A549 (cell line): ENCODE measurements around the gene NLRP8. TPM values are rescaled to one million over a fixed set of nuclear protein-coding genes. Genes with fewer than 3 reads are reported as not detected.
"Not testable (repeated sequence)": the region's sequence is repeated elsewhere in the genome, so short reads cannot be mapped to it uniquely, and the experiment has no call there.

Experiments
- ATAC-seq, 2 experiments: fragments of 200-7000 bp in 1 of 2; fragments of >200 bp in 1 of 2; cut with Nextera tagmentation in 1 of 2; cut with Tn5 transposase in 1 of 2; 3 replicates each; pipeline versions ENCODE4 v1.8.0 to v1.9.1; 2018 to 2020; ENCODE audit warnings: mild to moderate bottlenecking in 1 of 2, moderate library complexity in 1 of 2
- CTCF ChIA-PET: fragments of 300-600 bp; sonication (Branson Sonifier 250); formaldehyde crosslinking; extraction: SDS; loops from one replicate; lab custom pipeline; 2021; ENCODE audit warnings: antibody characterized with exemption, inconsistent platforms; lab: Yijun Ruan, JAX
- POLR2A ChIA-PET: fragments of 350-600 bp; formaldehyde crosslinking; extraction: SDS; loops from one replicate; lab custom pipeline; 2021; ENCODE audit warnings: antibody characterized with exemption, inconsistent platforms; lab: Yijun Ruan, JAX
- DNase-seq, 2 experiments: peaks; one replicate each; pipeline versions ENCODE4 v3.0.0 to v3.0.0-alpha.2; 2011 to 2016; ENCODE audit warnings: low read depth in 1 of 2, low spot score in 1 of 2
- FAIRE-seq: peaks from 2 replicates; lab custom pipeline; 2011; peaks lifted over from hg19 to GRCh38; lab: Jason Lieb, UNC
- H3K27ac ChIP-seq, 2 experiments: fragments of >200 bp; sonication (Bioruptor Twin); formaldehyde crosslinking; 3 replicates each; pipeline ENCODE4 v1.5.1; 2016 to 2017
- H3K4me1 ChIP-seq: fragments of >200 bp; sonication (Bioruptor Twin); formaldehyde crosslinking; 3 replicates; pipeline ENCODE4 v1.6.1; 2016
- H3K4me2 ChIP-seq: fragments of >200 bp; sonication (Bioruptor Twin); formaldehyde crosslinking; 3 replicates; pipeline ENCODE4 v1.6.1; 2016
- H3K4me3 ChIP-seq: fragments of >200 bp; sonication (Bioruptor Twin); formaldehyde crosslinking; 3 replicates; pipeline ENCODE4 v1.5.1; 2016
- H3K9me3 ChIP-seq: fragments of >200 bp; sonication (Bioruptor Twin); formaldehyde crosslinking; 3 replicates; pipeline ENCODE4 v1.6.1; 2016
- BHLHE40 ChIP-seq: IDR thresholded peaks from 2 replicates; pipeline ENCODE4 v1.6.1; 2012; ENCODE audit warnings: low read depth, low read length, inconsistent platforms
- CBX2 ChIP-seq: fragments of 200-600 bp; sonication (generic); IDR thresholded peaks from 2 replicates; pipeline ENCODE4 v1.6.1; 2016; ENCODE audit warnings: low read depth, mild to moderate bottlenecking, borderline replicate concordance
- CBX8 ChIP-seq: fragments of 200-600 bp; sonication (generic); IDR thresholded peaks from 2 replicates; pipeline ENCODE4 v1.6.1; 2016
- CEBPB ChIP-seq, 2 experiments: fragments of >200 bp in 1 of 2; sonication (Bioruptor Twin) in 1 of 2; formaldehyde crosslinking in 1 of 2; IDR thresholded peaks; 2 replicates each; pipeline ENCODE4 v1.6.1; 2012 to 2016
- CHD2 ChIP-seq: fragments of 150-350 bp; IDR thresholded peaks from 2 replicates; pipeline ENCODE4 v1.6.1; 2014; ENCODE audit warnings: low read length; ENCODE audit not compliant: partially characterized antibody
- CHD4 ChIP-seq: fragments of 200-600 bp; sonication (generic); IDR thresholded peaks from 2 replicates; pipeline ENCODE4 v1.6.1; 2016; ENCODE audit warnings: antibody characterized with exemption, mild to moderate bottlenecking, borderline replicate concordance
- EHMT2 ChIP-seq: fragments of 200-600 bp; sonication (generic); IDR thresholded peaks from 2 replicates; pipeline ENCODE4 v1.6.1; 2016; ENCODE audit warnings: antibody characterized with exemption, low read depth, mild to moderate bottlenecking, moderate library complexity
- ELK1 ChIP-seq: fragments of 150-350 bp; IDR thresholded peaks from 2 replicates; pipeline ENCODE4 v1.6.1; 2014; ENCODE audit warnings: low read depth, mild to moderate bottlenecking, low read length
- FOSB ChIP-seq: fragments of 250-450 bp; sonication (Bioruptor Pico); IDR thresholded peaks from 2 replicates; pipeline ENCODE4 v1.5.0; 2020; ENCODE audit warnings: mild to moderate bottlenecking, moderate library complexity
- FOXS1 ChIP-seq: fragments of 250-450 bp; sonication (Bioruptor Pico); IDR thresholded peaks from 2 replicates; pipeline ENCODE4 v1.5.0; 2020; ENCODE audit warnings: mild to moderate bottlenecking, moderate library complexity
- GATA3 ChIP-seq: IDR thresholded peaks from 2 replicates; pipeline ENCODE4 v1.6.1; 2012; ENCODE audit warnings: borderline replicate concordance
- HES2 ChIP-seq: fragments of >200 bp; sonication (Bioruptor Twin); formaldehyde crosslinking; IDR thresholded peaks from 2 replicates; pipeline ENCODE4 v1.6.1; 2016
- HEYL ChIP-seq: fragments of 250-450 bp; sonication (Bioruptor Pico); IDR thresholded peaks from 2 replicates; pipeline ENCODE4 v1.8.0; 2021; ENCODE audit warnings: mild to moderate bottlenecking, moderate library complexity
- HOXA7 ChIP-seq: fragments of 250-450 bp; sonication (Bioruptor Pico); IDR thresholded peaks from 2 replicates; pipeline ENCODE4 v1.5.0; 2020; ENCODE audit warnings: mild to moderate bottlenecking, moderate library complexity
- HOXB5 ChIP-seq: fragments of 250-450 bp; sonication (Bioruptor Pico); IDR thresholded peaks from 2 replicates; pipeline ENCODE4 v1.5.0; 2020; ENCODE audit warnings: mild to moderate bottlenecking, moderate library complexity
- JUN ChIP-seq, 2 experiments: fragments of >200 bp; sonication (Bioruptor Twin); formaldehyde crosslinking; IDR thresholded peaks; 2 replicates in 1 of 2; 3 replicates in 1 of 2; pipeline ENCODE4 v1.6.1; 2016 to 2017
- KDM1A ChIP-seq: fragments of 200-600 bp; sonication (generic); IDR thresholded peaks from 2 replicates; pipeline ENCODE4 v1.6.1; 2016; ENCODE audit warnings: low read depth, mild to moderate bottlenecking
- MAFK ChIP-seq: fragments of 450-650 bp; IDR thresholded peaks from 2 replicates; pipeline ENCODE4 v1.6.1; 2014; ENCODE audit not compliant: partially characterized antibody
- MAX ChIP-seq: IDR thresholded peaks from 2 replicates; pipeline ENCODE4 v1.6.1; 2012
- NR3C1 ChIP-seq: fragments of >200 bp; sonication (Bioruptor Twin); formaldehyde crosslinking; IDR thresholded peaks from 3 replicates; pipeline ENCODE4 v1.6.1; 2017
- PHF8 ChIP-seq: fragments of 200-600 bp; sonication (generic); IDR thresholded peaks from 2 replicates; pipeline ENCODE4 v1.6.1; 2016; ENCODE audit warnings: low read depth, mild to moderate bottlenecking, antibody characterized with exemption, moderate library complexity, borderline replicate concordance
- POLR2A ChIP-seq: IDR thresholded peaks from 2 replicates; pipeline ENCODE4 v1.6.1; 2012; ENCODE audit warnings: mild to moderate bottlenecking, low read length
- POLR2AphosphoS2 ChIP-seq: conservative IDR thresholded peaks from 2 replicates; pipeline ENCODE4 v1.6.1; 2012; ENCODE audit warnings: low read length, improper control_type of control experiment, inconsistent platforms
- RFX5 ChIP-seq: fragments of 450-650 bp; IDR thresholded peaks from 2 replicates; pipeline ENCODE4 v1.7.1; 2014; ENCODE audit warnings: antibody characterized with exemption, mild to moderate bottlenecking, moderate library complexity
- SMC3 ChIP-seq: fragments of >200 bp; sonication (Bioruptor Twin); formaldehyde crosslinking; IDR thresholded peaks from 3 replicates; pipeline ENCODE4 v1.6.1; 2018; ENCODE audit warnings: inconsistent platforms
- SREBF2 ChIP-seq: fragments of 450-650 bp; IDR thresholded peaks from 2 replicates; pipeline ENCODE4 v1.6.1; 2014; ENCODE audit warnings: mild to moderate bottlenecking, moderate library complexity
- TFCP2L1 ChIP-seq: fragments of 250-450 bp; sonication (Bioruptor Pico); IDR thresholded peaks from 2 replicates; pipeline ENCODE4 v1.5.0; 2021; ENCODE audit warnings: mild to moderate bottlenecking
- TP53 ChIP-seq: fragments of 250-450 bp; sonication (Bioruptor Pico); IDR thresholded peaks from 2 replicates; pipeline ENCODE4 v1.5.0; 2021; ENCODE audit warnings: mild to moderate bottlenecking, moderate library complexity
- ZC3H11A ChIP-seq: fragments of 450-650 bp; IDR thresholded peaks from 2 replicates; pipeline ENCODE4 v1.6.1; 2014; ENCODE audit warnings: antibody characterized with exemption, mild to moderate bottlenecking
- WGBS: methylation state at CpG from one replicate; pipeline ENCODE4 v1.1.6; 2017; ENCODE audit errors: missing lambda C conversion rate; 5-methylcytosine and 5-hydroxymethylcytosine counted together
- polyA plus RNA-seq, 4 experiments: library from polyadenylated mRNA; depleted of rRNA in 3 of 4; stranded (reverse); fragments of >200 nt; fragmentation: RNase III in 1 of 4; extraction: RNeasy Plus Mini Kit Qiagen cat#74134 plus additional on column Dnase treatment in 1 of 4; gene quantifications; 2 replicates in 3 of 4; 3 replicates in 1 of 4; pipeline ENCODE4 v1.2.3, GENCODE V29; 2011 to 2017

Gene NLRP8
- polyA plus RNA-seq, 2 of the 4 experiments (the other 2 are of a cell fraction) = not detected

GRCh38 chr19:55939206-55939605 lies 8.4 kb upstream of the NLRP8 start:
- ChIA-PET CTCF (interaction anchor here (1.3 kb wide), 1 partner anchor 31 kb away, joined by 4 read pairs; no protein-coding TSS in a partner anchor), POLR2A (no interaction called here)
- FAIRE-seq = no peak
- no peak for ATAC-seq
- no peaks in the 10 kb centered on the region for H3K4me1 ChIP-seq
- H3K9me3 ChIP-seq = peaks cover 13% of the 10 kb centered on the region; the same call in 2 of the 3 replicates
- TF ChIP-seq RFX5 (no peak), CEBPB (IDR thresholded peaks at IDR 0.05) (no peak), EHMT2 (no peak), SMC3 (no peak), GATA3 (no peak), BHLHE40 (no peak), MAX (no peak), JUN (IDR thresholded peaks at IDR 0.05) (no peak), FOSB (CRISPR knock-in tag) (no peak), HOXA7 (CRISPR knock-in tag) (no peak), POLR2A (no peak), POLR2AphosphoS2 (no peak), CBX2 (no peak), CHD4 (no peak), ZC3H11A (no peak), ELK1 (no peak), CBX8 (no peak), PHF8 (no peak), MAFK (no peak), HEYL (CRISPR knock-in tag) (no peak)
- 14% methylated on average over 7 of the region's 7 CpGs for WGBS
- DNase-seq = no peak
- no peak overlapping the region for H3K4me3 ChIP-seq
- no peak overlapping the region for H3K27ac ChIP-seq
- H3K4me2 ChIP-seq = no peak overlapping the region

GRCh38 chr19:55940306-55940705 lies 7.3 kb upstream of the NLRP8 start:
- Histone ChIP-seq H3K27ac (no peak overlapping the region), H3K9me3 (peaks cover 10% of the 10 kb centered on the region; the same call in 2 of the 3 replicates), H3K4me2 (no peak overlapping the region), H3K4me3 (no peak overlapping the region), H3K4me1 (no peaks in the 10 kb centered on the region)
- FAIRE-seq (no peak), DNase-seq (no peak), ATAC-seq (no peak)
- no peak for TF ChIP-seq GATA3
- TF ChIP-seq FOXS1 (CRISPR knock-in tag) = no peak
- no peak for TF ChIP-seq SREBF2
- TF ChIP-seq TP53 (CRISPR knock-in tag) = no peak
- TF ChIP-seq CEBPB (IDR thresholded peaks at IDR 0.05) = no peak
- no peak for TF ChIP-seq CHD4
- no peak for TF ChIP-seq NR3C1
- no peak for TF ChIP-seq TFCP2L1 (CRISPR knock-in tag)
- TF ChIP-seq HES2 = no peak
- TF ChIP-seq CHD2 = no peak
- no peak for TF ChIP-seq HOXB5 (CRISPR knock-in tag)
- no peak for TF ChIP-seq KDM1A
- CTCF ChIA-PET = no interaction called here
- POLR2A ChIA-PET = no interaction called here
- 30% methylated on average over 11 of the region's 11 CpGs for WGBS

- DNase-seq, POLR2A ChIA-PET: not testable (repeated sequence)
Observed at GRCh38 chr19:55950566-55950965, 2.9 kb downstream of the NLRP8 start.

More at GRCh38 chr19:55950566-55950965, 2.9 kb downstream of the NLRP8 start:
- not testable (repeated sequence) for H3K4me3 ChIP-seq, FAIRE-seq, H3K4me1 ChIP-seq, ATAC-seq, H3K4me2 ChIP-seq, H3K27ac ChIP-seq
- CTCF ChIA-PET = interaction anchor here (1.3 kb wide), 1 partner anchor 9 kb away, joined by 3 read pairs; no protein-coding TSS in a partner anchor
- peaks cover 25% of the 10 kb centered on the region for H3K9me3 ChIP-seq
- 41% methylated on average over 18 of the region's 19 CpGs for WGBS
